Measurements from ENCODE around the gene CERCAM. TPM values are rescaled to one million over a fixed set of nuclear protein-coding genes. Genes with fewer than 3 reads are reported as not detected.
A peak's percentile ranks its signal among the peaks of the same experiment; 100 is the strongest.

CERCAM gene
- polyA plus RNA-seq, 3 donors: 1.5 to 2.5 (median 1.8) TPM

- H3K27me3 Mint-ChIP-seq (ENCODE audit: low read depth in 3 of 3): peaks cover 9 to 27% (median 13%) of the 10 kb centered on the region in 3 donors
- no peak for DNase-seq
- H3K36me3 ChIP-seq (replicated peaks in 1 of 2; ENCODE audit: control insufficient read depth in 1 of 2, insufficient read depth in 2 of 2, low read length in 2 of 2): peaks cover 23 to 33% of the 10 kb centered on the region in 2 donors
- no peaks in the 10 kb centered on the region for H3K27me3 ChIP-seq (ENCODE audit: control insufficient read depth in 2 of 2, insufficient read depth in 2 of 2, low read length in 2 of 2)
- H2AFZ ChIP-seq (ENCODE audit: insufficient read depth, low read depth, low read length, poor library complexity, severe bottlenecking): no peak overlapping the region
- peaks cover 10 to 11% of the 10 kb centered on the region in 2 donors for H3K4me1 ChIP-seq (ENCODE audit: control insufficient read depth in 1 of 2, insufficient read depth in 2 of 2, low read length in 2 of 2)
- no peak overlapping the region for H3K27ac ChIP-seq (ENCODE audit: low read depth in 1 of 2, low read length in 2 of 2)
- no peaks in the 10 kb centered on the region for H4K20me1 ChIP-seq (ENCODE audit: insufficient read depth, low read length)
- H3K9ac ChIP-seq (ENCODE audit: insufficient read depth, low read length, poor library complexity, severe bottlenecking): no peak overlapping the region
- H3K4me3 Mint-ChIP-seq: no peak overlapping the region
- intact Hi-C loops (cut with micrococcal nuclease): no loop called here
- H3K4me3 ChIP-seq (replicated peaks in 1 of 3; ENCODE audit: low read depth in 2 of 3, low read length in 3 of 3): no peak overlapping the region
- no peaks in the 10 kb centered on the region for H3K79me2 ChIP-seq (ENCODE audit: insufficient read depth, low read length)
- 82% methylated on average over 3 of the region's 9 CpGs for WGBS (ENCODE audit: insufficient coverage)
- peaks cover 14% of the 10 kb centered on the region for H3K4me1 Mint-ChIP-seq
- TF ChIP-seq CTCF (IDR thresholded peaks at IDR 0.05): no peak
- peak overlapping the region in 1 of 7 donors; percentile 27 for H3K27ac Mint-ChIP-seq
- peaks cover 0 to 9% (median 6%) of the 10 kb centered on the region in 7 donors for H3K9me3 Mint-ChIP-seq
- H3K9me3 ChIP-seq (replicated peaks in 1 of 2; ENCODE audit: control insufficient read depth in 1 of 2, insufficient read depth in 1 of 2, low read length in 2 of 2): no peaks in the 10 kb centered on the region
- no peak overlapping the region for H3K4me2 ChIP-seq (replicated peaks; ENCODE audit: extremely low read depth, low read length, poor library complexity, severe bottlenecking)
- peaks cover 19 to 31% of the 10 kb centered on the region in 2 donors for H3K36me3 Mint-ChIP-seq
Measured at GRCh38 chr9:128394379-128395168, 26.1 kb upstream of the CERCAM start.

DNA sequence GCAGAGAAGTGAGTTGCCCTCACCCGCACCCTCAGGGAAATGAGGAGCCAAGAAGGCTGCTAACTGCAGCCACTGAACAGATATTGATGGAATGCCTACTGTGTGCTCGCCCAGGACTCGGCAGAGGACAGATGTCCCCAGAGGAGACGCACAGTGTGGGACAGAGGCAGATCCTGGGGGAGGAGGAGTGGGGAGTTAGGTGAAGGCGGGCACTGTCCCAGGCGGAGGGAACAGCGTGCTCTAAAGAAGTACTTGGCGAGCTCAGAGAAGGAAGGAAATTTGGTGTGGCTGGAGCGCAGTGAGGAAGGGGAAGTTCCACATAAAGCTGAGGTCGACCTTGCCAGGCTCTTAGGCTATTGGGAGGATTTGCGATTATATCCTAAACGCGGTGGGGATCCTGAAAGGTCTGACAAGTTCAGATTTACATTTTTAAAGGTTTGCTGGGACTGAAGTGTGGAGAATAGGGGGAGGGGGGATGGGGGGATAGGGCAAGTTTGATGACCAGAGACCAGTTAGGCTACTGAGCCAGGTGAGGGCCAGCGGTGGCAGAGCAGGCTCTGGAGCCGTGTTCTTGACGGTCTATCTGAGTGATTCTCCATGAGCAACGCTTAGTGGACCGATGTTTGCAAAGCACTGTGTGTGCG, 23.6 kb upstream of the CERCAM start:
- DNase-seq: peak; percentile 35 to 43 (median 39)
- H3K36me3 Mint-ChIP-seq: peaks cover 5 to 7% of the 10 kb centered on the region in 2 donors
- peak overlapping the region; percentile 31 to 83 for H3K4me3 Mint-ChIP-seq
- H3K27me3 Mint-ChIP-seq (ENCODE audit: low read depth in 3 of 3): peaks cover 8 to 30% (median 13%) of the 10 kb centered on the region in 3 donors
- Histone ChIP-seq H3K27ac (ENCODE audit: low read depth in 1 of 2, low read length in 2 of 2) (no peak overlapping the region), H3K36me3 (replicated peaks in 1 of 2; ENCODE audit: control insufficient read depth in 1 of 2, insufficient read depth in 2 of 2, low read length in 2 of 2) (peaks cover 6 to 8% of the 10 kb centered on the region in 2 donors), H3K79me2 (ENCODE audit: insufficient read depth, low read length) (no peaks in the 10 kb centered on the region), H3K4me1 (ENCODE audit: control insufficient read depth in 1 of 2, insufficient read depth in 2 of 2, low read length in 2 of 2) (peaks cover 10 to 11% of the 10 kb centered on the region in 2 donors), H3K27me3 (ENCODE audit: control insufficient read depth in 2 of 2, insufficient read depth in 2 of 2, low read length in 2 of 2) (no peaks in the 10 kb centered on the region), H3K9ac (ENCODE audit: insufficient read depth, low read length, poor library complexity, severe bottlenecking) (no peak overlapping the region), H3K4me3 (replicated peaks in 1 of 3; ENCODE audit: low read depth in 2 of 3, low read length in 3 of 3) (peak overlapping the region in 1 of 3 experiments; percentile 16), H4K20me1 (ENCODE audit: insufficient read depth, low read length) (no peaks in the 10 kb centered on the region), H3K4me2 (replicated peaks; ENCODE audit: extremely low read depth, low read length, poor library complexity, severe bottlenecking) (peak overlapping the region; percentile 47), H2AFZ (ENCODE audit: insufficient read depth, low read depth, low read length, poor library complexity, severe bottlenecking) (peak overlapping the region; percentile 36), H3K9me3 (replicated peaks in 1 of 2; ENCODE audit: control insufficient read depth in 1 of 2, insufficient read depth in 1 of 2, low read length in 2 of 2) (no peaks in the 10 kb centered on the region)
- 2% methylated on average over 14 of the region's 19 CpGs for WGBS (ENCODE audit: insufficient coverage)
- TF ChIP-seq CTCF (IDR thresholded peaks at IDR 0.05): no peak
- intact Hi-C loops (cut with micrococcal nuclease): no loop called here
- peak overlapping the region in 2 of 7 donors; percentile 38 to 73 for H3K27ac Mint-ChIP-seq
- H3K4me1 Mint-ChIP-seq: peaks cover 14% of the 10 kb centered on the region
- peaks cover 0 to 2% (median 1%) of the 10 kb centered on the region in 7 donors for H3K9me3 Mint-ChIP-seq
